ENCODE results near the gene CNOT4. TPM values are rescaled to one million over a fixed set of nuclear protein-coding genes. Genes with fewer than 3 reads are reported as not detected.

The CNOT4 gene
- total RNA-seq, 1 experiment from 2014 or later, result 16.6 TPM

GRCh38 chr7:135449436-135449835 is 60.5 kb downstream of the CNOT4 start:
- H4K20me1 ChIP-seq (ENCODE audit: insufficient read depth), result no peaks in the 10 kb centered on the region
- no peaks in the 10 kb centered on the region for H3K9me3 ChIP-seq (ENCODE audit: control insufficient read depth in 1 of 2, insufficient read depth in 1 of 2, low read depth in 1 of 2, low read length in 2 of 2)
- H3K9me2 ChIP-seq (ENCODE audit: insufficient read depth), result no peaks in the 10 kb centered on the region
- TF ChIP-seq FOSL1 (IDR thresholded peaks at IDR 0.05; ENCODE audit: low read depth), result no peak
- no peak for TF ChIP-seq POLR2A (IDR thresholded peaks at IDR 0.05; ENCODE audit: borderline replicate concordance, extremely low read depth, insufficient read depth, insufficient read length)
- no peak for TF ChIP-seq REST (IDR thresholded peaks at IDR 0.05; ENCODE audit: low read depth)
- no peak for TF ChIP-seq ATF3 (IDR thresholded peaks at IDR 0.05)
- no peak for TF ChIP-seq JUND (IDR thresholded peaks at IDR 0.05)
- TF ChIP-seq SRF (IDR thresholded peaks at IDR 0.05; ENCODE audit: low read depth), result no peak
- no peak for TF ChIP-seq EZH2 (IDR thresholded peaks at IDR 0.05)
- no peak for TF ChIP-seq ZNF274 (IDR thresholded peaks at IDR 0.05; ENCODE audit: low read depth, low read length)
- TF ChIP-seq CTCF (IDR thresholded peaks at IDR 0.05 in 2 of 3, conservative IDR thresholded peaks at IDR 0.05 in 1 of 3; ENCODE audit: borderline replicate concordance in 1 of 3, insufficient read depth in 1 of 3, low read depth in 2 of 3, low read length in 2 of 3), result no peak
- TF ChIP-seq YY1 (IDR thresholded peaks at IDR 0.05; ENCODE audit: extremely low read depth, insufficient replicate concordance, low read depth, low read length), result no peak
- no peak for TF ChIP-seq TCF7L2 (IDR thresholded peaks at IDR 0.05; ENCODE audit: borderline replicate concordance, extremely low read depth, insufficient read depth, insufficient read length)
- TF ChIP-seq CEBPB (IDR thresholded peaks at IDR 0.05; ENCODE audit: low read depth), result no peak
- TF ChIP-seq ELF1 (IDR thresholded peaks at IDR 0.05; ENCODE audit: borderline replicate concordance, low read depth), result no peak
- TF ChIP-seq ZBTB33 (IDR thresholded peaks at IDR 0.05; ENCODE audit: extremely low read depth, insufficient replicate concordance, low read length), result no peak
- no peak for TF ChIP-seq SP1 (IDR thresholded peaks at IDR 0.05; ENCODE audit: low read depth)
- TF ChIP-seq MAX (IDR thresholded peaks at IDR 0.05), result no peak
- TF ChIP-seq POLR2AphosphoS5 (IDR thresholded peaks at IDR 0.05; ENCODE audit: low read depth, low read length), result no peak
- no peak for TF ChIP-seq CBX3 (IDR thresholded peaks at IDR 0.05; ENCODE audit: low read depth)
- H3K27me3 ChIP-seq (ENCODE audit: insufficient read depth, low read length), result no peaks in the 10 kb centered on the region
- ChIA-PET RAD21 (ENCODE audit: low non-redundant PET in 1 of 2, low total read pairs in 2 of 2, uncharacterized antibody in 2 of 2, unreplicated experiment in 2 of 2) (no interaction called here), CTCF (no interaction called here), POLR2A (no interaction called here)
- intact Hi-C loops (cut with micrococcal nuclease), result no loop called here
- H3K4me3 ChIP-seq (replicated peaks in 1 of 2; ENCODE audit: low read depth in 1 of 2, low read length in 2 of 2), result no peak overlapping the region
- H3K36me3 ChIP-seq (ENCODE audit: control insufficient read depth in 1 of 2, insufficient read depth in 2 of 2, low read length in 2 of 2), result no peaks in the 10 kb centered on the region
- H3K79me2 ChIP-seq (ENCODE audit: insufficient read depth, low read length), result peaks cover 61% of the 10 kb centered on the region
- no peak overlapping the region for H2AFZ ChIP-seq (ENCODE audit: low read depth, low read length, poor library complexity, severe bottlenecking)
- no peak overlapping the region for H3K9ac ChIP-seq (ENCODE audit: low read length)
- H3K4me1 ChIP-seq (ENCODE audit: control insufficient read depth in 1 of 2, insufficient read depth in 2 of 2, low read length in 2 of 2), result no peaks in the 10 kb centered on the region
- H3K27ac ChIP-seq (ENCODE audit: low read depth, low read length), result no peak overlapping the region
- no peak overlapping the region for H3K4me2 ChIP-seq (ENCODE audit: low read length)
- ATAC-seq (no peak), DNase-seq (ENCODE audit: low read depth, low spot score) (no peak)
- no TSS peak for BruUV-seq (replicated peaks)
